WTC11 (cell line): ENCODE data around the gene MCM7. TPM values are rescaled to one million over a fixed set of nuclear protein-coding genes. Genes with fewer than 3 reads are reported as not detected.
A peak's percentile ranks its signal among the peaks of the same experiment; 100 is the strongest.

Source experiments
- AR ChIP-seq: fragments of 250-450 bp; sonication (Bioruptor Pico); IDR thresholded peaks from 2 replicates; pipeline ENCODE4 v1.9.0; 2021; ENCODE audit warnings: mild to moderate bottlenecking
- ATF1 ChIP-seq: sonication (generic); formaldehyde crosslinking; IDR thresholded peaks from 2 replicates; pipeline ENCODE4 v1.8.1; 2023; ENCODE audit warnings: mild to moderate bottlenecking, moderate library complexity, missing genetic modification reagents
- ATF2 ChIP-seq: sonication (generic); formaldehyde crosslinking; IDR thresholded peaks from 2 replicates; pipeline ENCODE4 v1.8.1; 2022; ENCODE audit warnings: low read depth, missing genetic modification reagents, borderline replicate concordance
- ATF6 ChIP-seq: sonication (generic); formaldehyde crosslinking; IDR thresholded peaks from 2 replicates; pipeline ENCODE4 v1.8.1; 2023; ENCODE audit warnings: mild to moderate bottlenecking, missing genetic modification reagents
- E2F5 ChIP-seq: sonication (generic); formaldehyde crosslinking; IDR thresholded peaks from 2 replicates; pipeline ENCODE4 v1.8.1; 2022; ENCODE audit warnings: mild to moderate bottlenecking, moderate library complexity, missing genetic modification reagents
- EMX1 ChIP-seq: fragments of 250-450 bp; sonication (Bioruptor Pico); IDR thresholded peaks from 2 replicates; pipeline ENCODE4 v1.8.0; 2021; ENCODE audit warnings: mild to moderate bottlenecking
- GABPB1 ChIP-seq: sonication (generic); formaldehyde crosslinking; IDR thresholded peaks from 2 replicates; pipeline ENCODE4 v1.8.1; 2023; ENCODE audit warnings: mild to moderate bottlenecking, missing genetic modification reagents
- GRHL2 ChIP-seq: fragments of 250-450 bp; sonication (Bioruptor Pico); IDR thresholded peaks from 2 replicates; pipeline ENCODE4 v1.8.0; 2022; ENCODE audit warnings: mild to moderate bottlenecking, moderate library complexity; ENCODE audit not compliant: insufficient replicate concordance, severe bottlenecking
- HMGA2 ChIP-seq: fragments of 250-450 bp; sonication (Bioruptor Pico); IDR thresholded peaks from 2 replicates; pipeline ENCODE4 v1.4.0; 2021; ENCODE audit warnings: mild to moderate bottlenecking, moderate library complexity
- IRF2 ChIP-seq: sonication (generic); formaldehyde crosslinking; IDR thresholded peaks from 2 replicates; pipeline ENCODE4 v1.8.0; 2022; ENCODE audit warnings: low read depth, missing genetic modification reagents, borderline replicate concordance
- KAT7 ChIP-seq: sonication (generic); formaldehyde crosslinking; IDR thresholded peaks from 2 replicates; pipeline ENCODE4 v1.8.1; 2023; ENCODE audit warnings: missing genetic modification reagents, mild to moderate bottlenecking, borderline replicate concordance
- NFATC4 ChIP-seq: fragments of 250-450 bp; sonication (Bioruptor Pico); IDR thresholded peaks from 2 replicates; pipeline ENCODE4 v1.9.0; 2021; ENCODE audit warnings: mild to moderate bottlenecking
- SMAD3 ChIP-seq: sonication (generic); formaldehyde crosslinking; IDR thresholded peaks from 2 replicates; pipeline ENCODE4 v1.8.0; 2022; ENCODE audit warnings: missing genetic modification reagents, mild to moderate bottlenecking, borderline replicate concordance
- ZBTB43 ChIP-seq: sonication (generic); formaldehyde crosslinking; IDR thresholded peaks from 2 replicates; pipeline ENCODE4 v1.8.1; 2023; ENCODE audit warnings: mild to moderate bottlenecking, missing genetic modification reagents
- ZNF121 ChIP-seq: sonication (generic); formaldehyde crosslinking; IDR thresholded peaks from 2 replicates; pipeline ENCODE4 v1.8.0; 2023; ENCODE audit warnings: missing genetic modification reagents
- ZNF232 ChIP-seq: sonication (generic); formaldehyde crosslinking; IDR thresholded peaks from 2 replicates; pipeline ENCODE4 v1.8.0; 2022; ENCODE audit warnings: mild to moderate bottlenecking, missing genetic modification reagents
- total RNA-seq: library from RNA; stranded (reverse); gene quantifications from 3 replicates; pipeline ENCODE4 v1.2.3, GENCODE V29; 2021
- TF ChIP-seq, protein P1 (sequence below): sonication (generic); formaldehyde crosslinking; IDR thresholded peaks from 2 replicates; pipeline ENCODE4 v1.8.0; 2022; ENCODE audit warnings: mild to moderate bottlenecking, missing genetic modification reagents
- TF ChIP-seq, protein P2 (sequence below): fragments of 250-450 bp; sonication (Bioruptor Pico); conservative IDR thresholded peaks from 2 replicates; pipeline ENCODE4 v1.9.0; 2021; ENCODE audit warnings: mild to moderate bottlenecking
- TF ChIP-seq, protein P3 (sequence below): fragments of 250-450 bp; sonication (Bioruptor Pico); IDR thresholded peaks from 2 replicates; pipeline ENCODE4 v1.9.0; 2021; ENCODE audit warnings: mild to moderate bottlenecking
- TF ChIP-seq, protein P4 (sequence below): sonication (generic); formaldehyde crosslinking; IDR thresholded peaks from 2 replicates; pipeline ENCODE4 v1.8.1; 2023; ENCODE audit warnings: mild to moderate bottlenecking, moderate library complexity, missing genetic modification reagents
- TF ChIP-seq, protein P5 (sequence below): sonication (generic); formaldehyde crosslinking; IDR thresholded peaks from 2 replicates; pipeline ENCODE4 v1.8.1; 2023; ENCODE audit warnings: mild to moderate bottlenecking, missing genetic modification reagents, borderline replicate concordance

The MCM7 gene
- total RNA-seq, 1 experiment from 2014 or later = 351 TPM

- TF ChIP-seq, protein P1, sequence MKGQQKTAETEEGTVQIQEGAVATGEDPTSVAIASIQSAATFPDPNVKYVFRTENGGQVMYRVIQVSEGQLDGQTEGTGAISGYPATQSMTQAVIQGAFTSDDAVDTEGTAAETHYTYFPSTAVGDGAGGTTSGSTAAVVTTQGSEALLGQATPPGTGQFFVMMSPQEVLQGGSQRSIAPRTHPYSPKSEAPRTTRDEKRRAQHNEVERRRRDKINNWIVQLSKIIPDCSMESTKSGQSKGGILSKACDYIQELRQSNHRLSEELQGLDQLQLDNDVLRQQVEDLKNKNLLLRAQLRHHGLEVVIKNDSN (CRISPR knock-in tag) = peak; percentile 54
- TF ChIP-seq HMGA2 (CRISPR knock-in tag) = no peak
- no peak for TF ChIP-seq AR
- no peak for TF ChIP-seq GRHL2 (CRISPR knock-in tag)
- TF ChIP-seq SMAD3 (CRISPR knock-in tag) = peak; percentile 41; the same call in 1 of the 2 replicates
- peak; percentile 89 for TF ChIP-seq E2F5 (CRISPR knock-in tag)
- peak; percentile 67 for TF ChIP-seq KAT7 (CRISPR knock-in tag)
- TF ChIP-seq ATF6 (CRISPR knock-in tag) = no peak
- TF ChIP-seq GABPB1 = peak; percentile 88
- TF ChIP-seq ATF2 = no peak
- peak; percentile 65; the same call in 1 of the 2 replicates for TF ChIP-seq ZNF232
- TF ChIP-seq NFATC4 (CRISPR knock-in tag) = no peak
- no peak for TF ChIP-seq ATF1 (CRISPR knock-in tag)
- TF ChIP-seq ZBTB43 (CRISPR knock-in tag) = peak; percentile 91
- TF ChIP-seq IRF2 (CRISPR knock-in tag) = no peak
- no peak for TF ChIP-seq ZNF121 (CRISPR knock-in tag)
- TF ChIP-seq, protein P2, sequence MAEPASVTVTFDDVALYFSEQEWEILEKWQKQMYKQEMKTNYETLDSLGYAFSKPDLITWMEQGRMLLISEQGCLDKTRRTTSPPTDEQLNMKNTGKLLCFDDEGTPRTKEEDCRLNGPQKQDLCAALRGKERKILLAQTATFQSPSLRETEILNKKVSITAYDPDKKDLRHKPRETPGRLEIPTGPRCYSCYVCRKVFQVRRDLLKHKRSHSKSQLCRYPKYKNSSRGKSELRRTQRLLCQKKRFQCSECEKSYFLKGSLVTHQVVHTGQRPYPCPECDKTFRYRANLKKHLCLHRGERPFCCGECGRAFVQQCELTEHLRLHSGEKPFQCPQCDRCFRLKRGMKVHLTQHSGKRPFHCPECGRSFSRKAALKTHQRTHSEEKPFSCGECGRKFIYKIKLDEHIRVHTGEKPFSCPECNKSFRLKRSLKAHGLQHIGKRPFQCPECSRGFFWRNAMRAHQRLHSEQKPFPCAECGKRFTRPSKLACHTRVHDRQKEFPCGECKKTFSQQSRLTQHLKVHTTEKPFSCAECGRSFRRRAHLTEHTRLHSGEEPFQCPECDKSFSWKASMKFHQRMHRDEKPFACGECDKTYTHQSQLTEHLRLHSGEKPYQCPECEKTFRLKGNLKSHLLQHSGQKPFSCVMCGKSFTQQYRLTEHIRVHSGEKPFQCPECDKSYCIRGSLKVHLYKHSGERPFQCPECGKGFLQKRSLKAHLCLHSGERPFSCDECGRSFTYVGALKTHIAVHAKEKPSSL (CRISPR knock-in tag) = no peak
- TF ChIP-seq, protein P3, sequence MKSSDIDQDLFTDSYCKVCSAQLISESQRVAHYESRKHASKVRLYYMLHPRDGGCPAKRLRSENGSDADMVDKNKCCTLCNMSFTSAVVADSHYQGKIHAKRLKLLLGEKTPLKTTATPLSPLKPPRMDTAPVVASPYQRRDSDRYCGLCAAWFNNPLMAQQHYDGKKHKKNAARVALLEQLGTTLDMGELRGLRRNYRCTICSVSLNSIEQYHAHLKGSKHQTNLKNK (CRISPR knock-in tag) = no peak
- TF ChIP-seq, protein P4, sequence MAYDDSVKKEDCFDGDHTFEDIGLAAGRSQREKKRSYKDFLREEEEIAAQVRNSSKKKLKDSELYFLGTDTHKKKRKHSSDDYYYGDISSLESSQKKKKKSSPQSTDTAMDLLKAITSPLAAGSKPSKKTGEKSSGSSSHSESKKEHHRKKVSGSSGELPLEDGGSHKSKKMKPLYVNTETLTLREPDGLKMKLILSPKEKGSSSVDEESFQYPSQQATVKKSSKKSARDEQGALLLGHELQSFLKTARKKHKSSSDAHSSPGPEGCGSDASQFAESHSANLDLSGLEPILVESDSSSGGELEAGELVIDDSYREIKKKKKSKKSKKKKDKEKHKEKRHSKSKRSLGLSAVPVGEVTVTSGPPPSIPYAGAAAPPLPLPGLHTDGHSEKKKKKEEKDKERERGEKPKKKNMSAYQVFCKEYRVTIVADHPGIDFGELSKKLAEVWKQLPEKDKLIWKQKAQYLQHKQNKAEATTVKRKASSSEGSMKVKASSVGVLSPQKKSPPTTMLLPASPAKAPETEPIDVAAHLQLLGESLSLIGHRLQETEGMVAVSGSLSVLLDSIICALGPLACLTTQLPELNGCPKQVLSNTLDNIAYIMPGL (CRISPR knock-in tag) = peak; percentile 96
- TF ChIP-seq, protein P5, sequence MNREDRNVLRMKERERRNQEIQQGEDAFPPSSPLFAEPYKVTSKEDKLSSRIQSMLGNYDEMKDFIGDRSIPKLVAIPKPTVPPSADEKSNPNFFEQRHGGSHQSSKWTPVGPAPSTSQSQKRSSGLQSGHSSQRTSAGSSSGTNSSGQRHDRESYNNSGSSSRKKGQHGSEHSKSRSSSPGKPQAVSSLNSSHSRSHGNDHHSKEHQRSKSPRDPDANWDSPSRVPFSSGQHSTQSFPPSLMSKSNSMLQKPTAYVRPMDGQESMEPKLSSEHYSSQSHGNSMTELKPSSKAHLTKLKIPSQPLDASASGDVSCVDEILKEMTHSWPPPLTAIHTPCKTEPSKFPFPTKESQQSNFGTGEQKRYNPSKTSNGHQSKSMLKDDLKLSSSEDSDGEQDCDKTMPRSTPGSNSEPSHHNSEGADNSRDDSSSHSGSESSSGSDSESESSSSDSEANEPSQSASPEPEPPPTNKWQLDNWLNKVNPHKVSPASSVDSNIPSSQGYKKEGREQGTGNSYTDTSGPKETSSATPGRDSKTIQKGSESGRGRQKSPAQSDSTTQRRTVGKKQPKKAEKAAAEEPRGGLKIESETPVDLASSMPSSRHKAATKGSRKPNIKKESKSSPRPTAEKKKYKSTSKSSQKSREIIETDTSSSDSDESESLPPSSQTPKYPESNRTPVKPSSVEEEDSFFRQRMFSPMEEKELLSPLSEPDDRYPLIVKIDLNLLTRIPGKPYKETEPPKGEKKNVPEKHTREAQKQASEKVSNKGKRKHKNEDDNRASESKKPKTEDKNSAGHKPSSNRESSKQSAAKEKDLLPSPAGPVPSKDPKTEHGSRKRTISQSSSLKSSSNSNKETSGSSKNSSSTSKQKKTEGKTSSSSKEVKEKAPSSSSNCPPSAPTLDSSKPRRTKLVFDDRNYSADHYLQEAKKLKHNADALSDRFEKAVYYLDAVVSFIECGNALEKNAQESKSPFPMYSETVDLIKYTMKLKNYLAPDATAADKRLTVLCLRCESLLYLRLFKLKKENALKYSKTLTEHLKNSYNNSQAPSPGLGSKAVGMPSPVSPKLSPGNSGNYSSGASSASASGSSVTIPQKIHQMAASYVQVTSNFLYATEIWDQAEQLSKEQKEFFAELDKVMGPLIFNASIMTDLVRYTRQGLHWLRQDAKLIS (CRISPR knock-in tag) = no peak
- TF ChIP-seq EMX1 (CRISPR knock-in tag) = no peak
Observed at GRCh38 chr7:100081535-100082102, 19.6 kb downstream of the MCM7 start, which contains the start of gene ZNF3 (continued).
